HG03060 (cell line): ENCODE results near the gene KRTAP21-1.
"Not testable (repeated sequence)": the region's sequence is repeated elsewhere in the genome, so short reads cannot be mapped to it uniquely, and the experiment has no call there.

Experiments
- ATAC-seq: cut with Tn5 transposase; IDR thresholded peaks from one replicate; pipeline ENCODE4 v1.9.1; 2021; ENCODE audit warnings: low read depth, moderate number of reproducible peaks; ENCODE audit not compliant: unreplicated experiment

The KRTAP21-1 gene

GRCh38 chr21:30755328-30755727, at the start of gene KRTAP21-1:
Gene KRTAP21-1 (minus strand): TSS chr21:30755428. CDS start chr21:30755378, 50 bp downstream.
- ATAC-seq, result not testable (repeated sequence)

DNA sequence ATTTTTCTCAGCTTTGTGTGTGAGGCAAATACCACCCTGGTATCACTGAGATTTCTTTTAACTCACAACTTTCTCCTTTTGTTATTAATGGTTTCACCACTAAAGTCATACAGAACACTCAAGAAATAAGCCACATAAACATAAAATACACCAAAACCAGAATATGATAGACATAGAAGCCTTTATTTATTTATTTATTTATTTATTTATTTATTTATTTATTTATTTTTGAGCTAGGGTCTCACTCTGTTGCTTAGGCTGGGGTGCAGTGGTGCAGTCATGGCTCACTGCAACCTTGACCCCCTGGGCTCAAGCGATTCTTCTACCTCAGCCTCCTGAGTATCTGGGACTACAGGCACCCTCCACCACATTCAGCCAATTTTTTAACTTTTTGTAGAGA, 45.4 kb upstream of the KRTAP21-1 start:
- no peak for ATAC-seq

GRCh38 chr21:30793581-30794314, 38.5 kb upstream of the KRTAP21-1 start:
- no peak for ATAC-seq

GRCh38 chr21:30779249-30779648, 24.0 kb upstream of the KRTAP21-1 start:
- ATAC-seq, result no peak

DNA sequence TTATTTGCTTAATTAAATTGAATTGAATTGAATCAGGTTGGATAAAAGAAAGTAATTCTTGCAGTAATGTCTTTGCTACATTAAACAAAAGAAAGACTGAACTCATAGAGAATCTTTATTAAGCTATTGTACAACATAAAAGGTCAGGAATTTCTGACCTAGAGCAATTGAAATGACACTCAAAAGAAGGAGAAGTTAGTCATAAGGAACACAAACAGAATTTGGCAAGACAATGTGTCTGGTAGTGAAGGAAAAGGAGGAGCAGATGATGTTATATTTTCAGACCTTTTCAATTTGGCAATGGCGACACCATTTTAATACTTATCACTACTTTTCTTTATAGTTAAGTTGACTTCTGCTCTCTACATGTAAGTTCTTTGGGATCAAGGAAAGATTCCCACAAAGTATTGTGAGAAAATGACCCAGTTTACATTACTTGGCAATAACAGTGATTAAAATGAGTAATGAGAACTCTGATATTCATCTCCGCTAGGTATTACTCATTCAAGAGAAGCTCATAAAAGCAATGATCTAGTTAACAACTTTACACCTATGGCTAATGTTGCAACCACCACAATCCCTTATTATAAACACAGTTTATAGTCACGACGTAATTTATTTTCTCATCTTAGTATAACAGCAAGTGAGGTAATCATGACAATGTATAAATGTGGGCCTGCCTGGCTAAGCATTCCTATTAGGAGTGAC, 14.7 kb upstream of the KRTAP21-1 start:
- no peak for ATAC-seq

GRCh38 chr21:30760776-30761175, 5.5 kb upstream of the KRTAP21-1 start:
- no peak for ATAC-seq

DNA sequence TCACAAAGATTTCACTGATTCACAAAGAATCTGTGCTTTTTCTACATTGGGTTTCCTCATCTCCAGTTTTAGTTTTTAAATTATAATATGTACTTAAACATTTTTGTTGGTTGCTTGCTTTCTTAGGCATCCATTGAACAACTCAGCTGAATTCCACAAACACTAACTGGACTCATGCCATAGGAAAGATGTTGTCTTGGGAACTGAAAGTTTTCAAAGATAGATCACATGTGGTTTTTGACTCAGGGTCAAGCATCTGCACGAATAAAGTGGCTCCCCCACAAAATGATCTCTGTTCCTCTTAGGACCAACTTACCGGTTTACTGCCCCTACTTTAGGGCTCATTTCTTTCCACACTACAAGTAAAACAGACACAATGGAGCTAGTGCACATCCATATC, 3.1 kb upstream of the KRTAP21-1 start:
- ATAC-seq, result no peak

GRCh38 chr21:30747159-30747558, 8.1 kb downstream of the KRTAP21-1 start, which contains the start of gene KRTAP21-2:
Gene KRTAP21-2 (minus strand): TSS chr21:30747259. CDS start chr21:30747202, 57 bp downstream.
- no peak for ATAC-seq

DNA sequence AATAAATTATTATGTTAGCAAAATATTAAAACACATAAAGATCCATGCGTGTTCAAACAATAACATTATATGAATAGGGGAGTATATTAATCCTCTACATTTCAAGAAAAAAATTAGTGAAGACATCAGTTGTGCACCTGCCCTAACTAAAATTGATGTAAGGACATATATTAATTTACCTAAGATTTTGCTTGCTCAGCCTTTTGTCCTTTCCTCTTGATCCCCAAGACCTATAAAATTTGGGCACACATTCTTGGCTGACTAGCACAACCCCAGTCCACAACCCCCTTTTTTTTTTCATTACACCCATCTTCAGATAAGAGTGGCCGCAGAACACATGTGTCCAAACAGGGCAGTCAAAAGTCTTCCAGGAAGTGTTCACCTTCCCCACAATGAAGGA, 14.8 kb downstream of the KRTAP21-1 start:
- no peak for ATAC-seq

DNA sequence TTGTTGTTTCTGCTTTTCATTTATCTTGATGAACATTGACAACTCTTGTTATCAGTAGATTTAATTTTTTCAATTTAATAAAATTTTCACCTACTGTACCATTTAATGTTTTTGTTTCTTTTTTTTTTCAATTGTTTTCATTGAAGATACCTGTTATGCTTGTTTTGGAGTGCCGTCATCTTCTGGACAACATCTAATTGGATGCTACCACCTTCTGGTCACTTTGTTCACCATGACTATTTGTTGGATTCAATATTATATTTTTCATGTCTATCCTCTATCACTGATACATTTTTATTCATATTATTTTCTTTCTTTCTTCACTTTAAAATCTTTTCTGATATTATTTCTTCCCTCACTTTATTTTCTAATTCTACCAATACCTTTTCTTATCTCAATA, 22.2 kb downstream of the KRTAP21-1 start:
- ATAC-seq, result no peak

DNA sequence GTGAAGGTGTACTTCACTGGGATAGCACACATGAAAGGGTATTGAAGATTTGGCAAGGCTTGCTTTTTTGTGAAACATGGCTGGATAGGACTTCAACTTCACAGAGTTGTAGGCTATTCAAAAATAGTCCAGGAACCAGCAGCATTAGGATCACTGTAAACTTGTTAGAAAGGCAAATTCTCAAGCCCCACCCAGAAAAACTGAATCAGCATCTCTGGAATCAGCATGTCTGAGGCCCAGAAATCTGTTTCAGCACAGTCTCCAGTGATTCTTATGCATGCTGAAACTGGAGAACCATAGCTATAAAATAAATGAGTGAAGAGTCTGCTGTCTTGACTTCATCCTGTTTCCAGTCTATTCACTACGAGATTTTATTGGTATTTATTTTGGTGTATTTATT, 28.5 kb downstream of the KRTAP21-1 start:
- no peak for ATAC-seq

- no peak for ATAC-seq
Measured at GRCh38 chr21:30719401-30719800, 35.8 kb downstream of the KRTAP21-1 start.

- peak; percentile 65 for ATAC-seq
Measured at GRCh38 chr21:30718239-30718909, 36.9 kb downstream of the KRTAP21-1 start, which contains the start of gene KRTAP21-3. Gene KRTAP21-3 (minus strand): TSS chr21:30718777. CDS start chr21:30718759, 18 bp downstream.

DNA sequence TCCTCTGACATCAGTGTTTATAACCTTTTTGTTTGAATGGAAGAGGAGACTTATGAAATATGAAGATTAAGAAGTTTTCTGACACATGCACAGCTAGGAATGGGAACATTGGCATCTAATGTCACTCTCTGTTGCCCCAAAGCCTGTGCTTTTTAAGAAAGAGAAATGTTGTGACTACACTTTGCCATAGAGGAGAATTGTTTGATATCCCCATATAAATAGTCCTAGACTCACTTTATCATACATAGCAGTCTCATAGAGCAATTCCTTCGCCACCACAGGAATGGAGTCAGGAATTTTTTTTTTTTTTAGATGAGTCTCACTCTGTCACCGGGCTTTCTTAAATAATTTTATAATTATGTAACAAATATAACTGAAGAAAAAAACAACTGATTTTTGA, 38.1 kb downstream of the KRTAP21-1 start:
- ATAC-seq, result no peak

DNA sequence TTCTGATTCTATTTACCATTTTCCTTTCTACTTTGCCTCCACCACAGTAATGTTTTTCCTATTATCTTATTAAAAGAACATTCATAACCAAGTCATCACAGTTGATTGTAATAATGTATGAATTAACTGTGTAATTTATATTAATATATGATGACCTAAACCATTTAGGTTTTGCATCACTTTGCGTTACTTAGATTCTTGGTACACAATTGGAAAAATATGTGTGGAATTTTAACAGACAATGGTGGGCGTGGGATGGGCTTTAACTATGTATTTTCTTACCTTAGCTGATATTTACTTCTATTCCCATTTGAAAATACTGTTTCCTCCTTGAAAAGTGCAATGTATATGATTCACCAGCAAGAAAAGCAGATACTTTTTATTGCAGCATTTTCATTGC, 40.3 kb downstream of the KRTAP21-1 start:
- ATAC-seq, result no peak

DNA sequence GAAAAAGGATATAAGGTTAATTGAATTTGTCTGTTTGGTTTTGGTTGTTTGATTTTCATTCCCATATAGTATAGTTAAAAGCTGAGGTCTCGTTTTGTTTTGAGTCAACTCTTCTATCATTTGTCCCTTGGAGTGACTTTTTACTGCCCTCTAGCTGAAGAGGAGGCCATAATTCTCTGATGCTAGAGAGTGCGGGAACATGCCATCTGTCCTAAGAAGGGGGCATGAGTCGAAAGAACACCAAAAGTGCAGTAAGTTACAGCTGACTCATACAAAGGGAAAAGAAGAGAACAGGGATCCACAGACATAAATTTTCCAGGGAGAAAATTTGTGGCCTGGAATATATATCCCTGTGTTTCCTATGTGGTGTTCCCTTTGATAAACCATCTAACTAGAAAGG, 40.8 kb downstream of the KRTAP21-1 start:
- no peak for ATAC-seq

GRCh38 chr21:30713766-30714165, 41.5 kb downstream of the KRTAP21-1 start:
- ATAC-seq, result no peak

GRCh38 chr21:30710499-30710898, 44.7 kb downstream of the KRTAP21-1 start:
- no peak for ATAC-seq

- no peak for ATAC-seq
Measured at GRCh38 chr21:30707409-30707808, 47.8 kb downstream of the KRTAP21-1 start.
